ENCODE results near the gene NPB.

Gene NPB

GRCh38 chr17:81912441-81913309, 10.6 kb downstream of the NPB start:
- Histone ChIP-seq H3K4me3 (ENCODE audit: low read depth, low read length) (no peak overlapping the region), H3K36me3 (ENCODE audit: control insufficient read depth in 2 of 2, insufficient read depth in 1 of 2, low read length in 2 of 2) (peaks cover 0 to 61% of the 10 kb centered on the region in 2 experiments; a peak in 1 of 3 replicates), H3K4me1 (ENCODE audit: control insufficient read depth, insufficient read depth, low read length) (peaks cover 10% of the 10 kb centered on the region), H3K9me3 (ENCODE audit: control insufficient read depth, insufficient read depth, low read depth, low read length) (no peaks in the 10 kb centered on the region), H3K27ac (ENCODE audit: extremely low read depth, low read depth, low read length) (no peak overlapping the region)
- POLR2A ChIA-PET, result interaction anchor here (0.5 to 2.0 kb wide), 10 partner anchors 9 to 209 kb away, joined by 3 to 10 read pairs (median 3); partner anchors contain the start of genes MAFG and MRPL12
- CTCF ChIA-PET, result interaction anchor here (0.7 to 1.9 kb wide), 5 partner anchors 12 to 107 kb away, joined by 3 to 8 read pairs (median 3); no protein-coding TSS in a partner anchor
- TF ChIP-seq ZNF148 (tag by site-specific recombination; IDR thresholded peaks at IDR 0.05; ENCODE audit: borderline replicate concordance) (no peak), ZNF140 (tag by site-specific recombination; IDR thresholded peaks at IDR 0.05) (no peak), KLF8 (tag by site-specific recombination; IDR thresholded peaks at IDR 0.05) (peak; percentile 17; the same call in 1 of the 2 replicates), ZSCAN23 (tag by site-specific recombination; IDR thresholded peaks at IDR 0.05) (no peak), YY1 (tag by site-specific recombination; IDR thresholded peaks at IDR 0.05) (no peak), ZNF701 (tag by site-specific recombination; IDR thresholded peaks at IDR 0.05) (no peak), ZNF48 (tag by site-specific recombination; IDR thresholded peaks at IDR 0.05) (no peak), ZNF280C (tag by site-specific recombination; IDR thresholded peaks at IDR 0.05) (no peak), ZNF433 (tag by site-specific recombination; IDR thresholded peaks at IDR 0.05; ENCODE audit: low read depth) (no peak), ZNF621 (tag by site-specific recombination; IDR thresholded peaks at IDR 0.05) (no peak), KLF17 (tag by site-specific recombination; IDR thresholded peaks at IDR 0.05) (peak; percentile 83), ZNF391 (tag by site-specific recombination; IDR thresholded peaks at IDR 0.05; ENCODE audit: borderline replicate concordance, low read depth) (no peak), ZNF23 (tag by site-specific recombination; IDR thresholded peaks at IDR 0.05; ENCODE audit: borderline replicate concordance) (no peak), ZNF423 (tag by site-specific recombination; IDR thresholded peaks at IDR 0.05) (no peak), ZNF426 (tag by site-specific recombination; IDR thresholded peaks at IDR 0.05) (no peak), ZNF19 (tag by site-specific recombination; IDR thresholded peaks at IDR 0.05; ENCODE audit: low read depth) (no peak), ZNF518A (tag by site-specific recombination; conservative IDR thresholded peaks at IDR 0.05; ENCODE audit: low read depth) (no peak), ZNF560 (tag by site-specific recombination; IDR thresholded peaks at IDR 0.05; ENCODE audit: borderline replicate concordance) (no peak), ZNF350 (tag by site-specific recombination; IDR thresholded peaks at IDR 0.05) (no peak), ZNF580 (tag by site-specific recombination; IDR thresholded peaks at IDR 0.05) (no peak), PBX3 (CRISPR knock-in tag; IDR thresholded peaks at IDR 0.05) (0 out of 2 replicates have a peak, but pooled peaks have one; percentile 27), ZNF513 (tag by site-specific recombination; IDR thresholded peaks at IDR 0.05) (no peak)
